AG09309 (cell line): Measurements from ENCODE around the gene RASSF4.

ENCODE experiments used
- DNase-seq: peaks from one replicate; pipeline ENCODE4 v3.0.0-alpha.2; 2010; ENCODE audit warnings: low read depth
- H3K4me3 ChIP-seq: 2 replicates; pipeline ENCODE4 v1.5.1; 2011; ENCODE audit warnings: mild to moderate bottlenecking, low read depth, low read length, moderate library complexity; ENCODE audit not compliant: control insufficient read depth
- TF ChIP-seq, protein P1 (sequence below): IDR thresholded peaks from 2 replicates; pipeline ENCODE4 v1.5.1; 2011; ENCODE audit warnings: mild to moderate bottlenecking, low read depth, low read length, inconsistent platforms; ENCODE audit not compliant: insufficient read depth, control insufficient read depth; ENCODE audit errors: missing control alignments

RASSF4 gene

DNA sequence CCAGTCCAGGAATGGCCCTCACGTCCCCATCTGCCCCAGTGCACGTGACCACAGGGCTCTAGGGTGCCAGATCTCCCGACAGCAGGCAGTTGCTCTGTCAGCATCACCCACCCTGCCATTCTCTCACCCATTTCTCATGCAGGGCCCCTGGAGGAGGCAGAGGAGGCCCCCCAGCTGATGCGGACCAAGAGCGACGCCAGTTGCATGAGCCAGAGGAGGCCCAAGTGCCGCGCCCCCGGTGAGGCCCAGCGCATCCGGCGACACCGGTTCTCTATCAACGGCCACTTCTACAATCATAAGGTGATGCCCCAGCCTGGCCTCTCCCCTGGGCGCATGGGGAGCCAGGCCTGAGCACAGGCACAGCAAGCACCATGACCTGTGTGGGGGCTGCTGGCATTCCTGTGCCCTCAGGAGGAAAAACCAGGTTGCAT is 25.1 kb downstream of the RASSF4 start:
- TF ChIP-seq, protein P1, sequence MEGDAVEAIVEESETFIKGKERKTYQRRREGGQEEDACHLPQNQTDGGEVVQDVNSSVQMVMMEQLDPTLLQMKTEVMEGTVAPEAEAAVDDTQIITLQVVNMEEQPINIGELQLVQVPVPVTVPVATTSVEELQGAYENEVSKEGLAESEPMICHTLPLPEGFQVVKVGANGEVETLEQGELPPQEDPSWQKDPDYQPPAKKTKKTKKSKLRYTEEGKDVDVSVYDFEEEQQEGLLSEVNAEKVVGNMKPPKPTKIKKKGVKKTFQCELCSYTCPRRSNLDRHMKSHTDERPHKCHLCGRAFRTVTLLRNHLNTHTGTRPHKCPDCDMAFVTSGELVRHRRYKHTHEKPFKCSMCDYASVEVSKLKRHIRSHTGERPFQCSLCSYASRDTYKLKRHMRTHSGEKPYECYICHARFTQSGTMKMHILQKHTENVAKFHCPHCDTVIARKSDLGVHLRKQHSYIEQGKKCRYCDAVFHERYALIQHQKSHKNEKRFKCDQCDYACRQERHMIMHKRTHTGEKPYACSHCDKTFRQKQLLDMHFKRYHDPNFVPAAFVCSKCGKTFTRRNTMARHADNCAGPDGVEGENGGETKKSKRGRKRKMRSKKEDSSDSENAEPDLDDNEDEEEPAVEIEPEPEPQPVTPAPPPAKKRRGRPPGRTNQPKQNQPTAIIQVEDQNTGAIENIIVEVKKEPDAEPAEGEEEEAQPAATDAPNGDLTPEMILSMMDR: no peak
- no peak overlapping the region for H3K4me3 ChIP-seq
- DNase-seq: no peak

DNA sequence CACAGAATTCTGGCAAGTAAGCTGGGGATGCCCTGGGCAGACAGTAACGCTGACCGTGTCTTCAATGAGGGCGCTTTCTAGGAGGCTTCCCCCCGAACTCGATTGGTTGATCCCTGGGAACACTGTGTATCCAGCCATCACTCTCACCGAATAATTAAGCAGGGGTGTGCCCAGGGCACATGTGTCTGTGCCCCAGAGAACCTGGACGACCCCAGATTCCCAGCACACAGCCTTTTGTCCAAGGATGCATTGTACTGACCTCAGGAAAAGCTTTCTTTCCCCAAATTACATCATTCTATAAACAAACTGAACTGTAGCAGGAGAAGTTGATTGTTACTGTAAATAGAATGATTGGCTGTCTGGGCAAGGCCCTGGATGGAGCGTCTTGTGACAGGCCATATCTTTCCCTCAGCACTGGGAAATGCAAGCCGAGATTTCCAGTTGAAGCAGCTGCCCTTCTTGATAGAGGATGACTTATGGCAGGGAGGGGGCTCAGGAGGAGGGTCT is 25.6 kb downstream of the RASSF4 start:
- TF ChIP-seq, protein P1: no peak
- no peak for DNase-seq
- no peak overlapping the region for H3K4me3 ChIP-seq

DNA sequence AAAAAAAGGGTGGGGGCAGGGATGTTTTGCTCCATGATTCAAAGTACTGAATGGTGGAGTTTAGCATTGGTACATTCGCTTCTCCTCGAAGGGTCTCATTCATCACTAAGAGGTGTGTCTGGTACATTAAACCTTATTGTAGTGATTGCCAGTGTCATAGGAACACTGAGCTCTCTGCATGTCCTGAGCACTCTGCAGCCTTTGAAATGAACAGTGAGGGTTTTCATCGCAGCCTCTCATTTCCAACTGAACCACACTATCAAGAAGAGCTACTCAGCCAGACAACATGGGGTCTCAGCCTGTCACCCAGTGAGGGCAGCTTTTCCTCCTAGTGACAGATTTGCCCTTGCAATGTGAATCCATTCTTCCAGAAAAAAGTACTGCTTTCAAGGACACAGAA is 26.6 kb downstream of the RASSF4 start:
- DNase-seq: no peak
- H3K4me3 ChIP-seq: no peak overlapping the region
- TF ChIP-seq, protein P1: no peak

DNA sequence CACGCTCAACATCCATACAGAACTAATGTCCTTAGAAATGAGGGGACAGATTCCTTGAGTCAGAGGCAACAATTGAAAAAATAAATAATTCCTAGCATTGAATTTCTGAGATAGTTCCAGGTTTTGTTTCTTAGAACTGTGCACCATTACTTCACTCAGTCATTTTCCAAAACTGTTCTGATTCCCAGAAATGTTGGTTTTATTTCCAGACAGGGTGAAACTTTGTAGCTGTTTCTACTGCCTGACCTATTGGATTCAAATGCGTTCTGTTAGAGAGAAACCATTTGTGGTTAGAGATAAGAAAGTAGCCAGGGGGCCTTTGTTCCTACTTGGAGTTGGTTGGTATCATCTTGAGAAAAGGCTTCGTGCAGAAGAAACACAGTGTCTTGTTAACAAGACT is 27.1 kb downstream of the RASSF4 start:
- TF ChIP-seq, protein P1: no peak
- DNase-seq: no peak
- H3K4me3 ChIP-seq: no peak overlapping the region

DNA sequence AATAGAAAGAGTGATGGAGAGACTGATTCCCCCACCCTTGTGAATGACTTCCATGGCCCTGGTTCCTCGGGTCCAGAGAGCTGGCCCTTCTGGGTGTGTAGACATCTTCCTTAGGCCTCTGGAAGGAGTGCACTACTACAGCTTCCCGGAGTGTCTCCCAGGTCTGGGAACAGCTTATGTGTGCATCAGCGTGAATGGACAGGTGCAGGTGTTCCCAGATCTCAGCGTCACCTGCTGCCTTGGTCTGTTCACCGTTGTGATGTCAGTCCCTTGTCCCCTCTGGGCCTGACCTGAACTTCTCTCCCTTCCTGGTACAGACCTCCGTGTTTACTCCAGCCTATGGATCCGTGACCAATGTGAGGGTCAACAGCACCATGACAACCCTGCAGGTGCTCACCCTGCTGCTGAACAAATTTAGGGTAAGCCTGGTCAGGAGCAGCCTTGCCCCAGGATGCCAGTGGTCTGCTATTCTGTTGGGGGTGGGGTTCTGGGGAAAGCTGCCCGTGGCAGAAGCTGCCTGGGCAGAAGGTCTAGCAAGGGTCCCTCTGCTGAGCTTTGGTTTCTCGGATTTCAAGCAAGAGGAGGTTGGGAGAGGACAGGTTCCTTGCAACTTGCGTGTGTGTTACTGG is 29.5 kb downstream of the RASSF4 start:
- no peak for DNase-seq
- TF ChIP-seq, protein P1: no peak
- no peak overlapping the region for H3K4me3 ChIP-seq

DNA sequence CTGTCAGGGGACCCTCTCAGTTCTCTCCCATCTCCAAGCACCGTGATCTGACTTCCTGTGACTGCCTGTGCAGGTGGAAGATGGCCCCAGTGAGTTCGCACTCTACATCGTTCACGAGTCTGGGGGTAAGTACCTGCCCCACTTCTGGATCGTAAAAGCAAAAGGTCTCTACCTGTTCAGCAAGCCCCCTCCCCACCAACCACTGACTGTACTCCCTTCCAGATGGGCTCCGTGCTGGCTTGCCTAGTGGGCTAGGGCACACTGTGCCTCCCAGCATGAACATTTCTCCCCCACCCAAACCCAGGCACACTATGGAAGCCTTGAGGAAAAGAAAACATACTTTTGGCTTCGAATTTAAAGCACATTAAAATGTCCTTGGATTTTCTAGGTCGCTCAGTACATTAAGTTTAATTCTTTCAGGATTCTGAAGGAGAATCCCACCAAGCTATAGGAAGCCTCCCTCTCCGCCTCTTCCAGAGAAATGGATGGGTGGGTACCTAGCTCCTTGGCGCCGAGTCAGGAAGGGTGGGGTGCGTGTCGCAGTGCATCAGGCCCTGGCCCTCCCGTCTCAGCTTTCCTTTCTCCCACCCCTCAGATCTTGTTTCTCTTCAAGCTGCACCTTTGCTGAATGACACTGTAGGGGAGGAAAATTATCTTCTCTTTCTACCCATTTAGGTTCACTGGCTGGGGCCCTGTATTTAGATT is 30.1 kb downstream of the RASSF4 start:
- no peak for DNase-seq
- TF ChIP-seq, protein P1: no peak
- no peak overlapping the region for H3K4me3 ChIP-seq
